HCT116 (cell line): ENCODE data around the gene LGR6. TPM values are rescaled to one million over a fixed set of nuclear protein-coding genes. Genes with fewer than 3 reads are reported as not detected.

Experiments
- ATAC-seq: fragments of 200-7000 bp; cut with Tn5 transposase; 2 replicates; pipeline ENCODE4 v1.9.1; 2020; ENCODE audit warnings: mild to moderate bottlenecking, moderate library complexity
- BruUV-seq: library from RNA; stranded (reverse); fragments of 400-500 nt; replicated peaks from 2 replicates; lab custom pipeline; 2021; lab: Mats Ljungman, UMichigan
- CTCF ChIA-PET: fragments of 300-600 bp; sonication (Branson Sonifier 250); formaldehyde crosslinking; loops from one replicate; lab custom pipeline; 2021; ENCODE audit warnings: antibody characterized with exemption; lab: Charles Lee
- POLR2A ChIA-PET: fragments of 300-600, 350-600 bp; sonication (Branson Sonifier 250); formaldehyde crosslinking; loops from one replicate; lab custom pipeline; 2021; ENCODE audit warnings: antibody characterized with exemption; lab: Charles Lee
- RAD21 ChIA-PET, 2 experiments: fragments of 300-600 bp; sonication (Branson Sonifier 250); formaldehyde crosslinking; loops; one replicate each; lab custom pipeline; 2023; ENCODE audit warnings: low total read pairs in 2 of 2; ENCODE audit not compliant: uncharacterized antibody in 2 of 2, unreplicated experiment in 2 of 2, low non-redundant PET in 1 of 2; lab: Charles Lee
- DNase-seq: peaks from one replicate; pipeline ENCODE4 v3.0.0-alpha.2; 2010; ENCODE audit warnings: low read depth, low spot score
- H2AFZ ChIP-seq: fragments of 200-600 bp; shearing (Covaris generic), sonication (generic); 2 replicates; pipeline ENCODE4 v1.6.1; 2017; ENCODE audit warnings: low read depth, mixed run types, mixed read lengths, antibody characterized with exemption, low read length; ENCODE audit not compliant: poor library complexity, severe bottlenecking
- H3K27ac ChIP-seq: 2 replicates; pipeline ENCODE4 v1.5.1; 2012; ENCODE audit warnings: low read depth, low read length
- H3K27me3 ChIP-seq: fragments of 200-600 bp; sonication (generic); 2 replicates; pipeline ENCODE4 v1.6.1; 2016; ENCODE audit warnings: mixed run types, low read length, mixed read lengths; ENCODE audit not compliant: insufficient read depth
- H3K36me3 ChIP-seq, 2 experiments: fragments of 200-500 bp in 1 of 2; fragments of 200-600 bp in 1 of 2; sonication (Bioruptor generic) in 1 of 2; sonication (generic) in 1 of 2; 2 replicates each; pipeline versions ENCODE4 v1.5.1 to v1.6.1; 2014 to 2016; ENCODE audit warnings: low read length in 2 of 2, inconsistent platforms in 1 of 2, mixed read lengths in 1 of 2, mixed run types in 1 of 2; ENCODE audit not compliant: insufficient read depth in 2 of 2, control insufficient read depth in 1 of 2
- H3K4me1 ChIP-seq, 2 experiments: fragments of 200-600 bp in 1 of 2; sonication (generic) in 1 of 2; 2 replicates each; pipeline versions ENCODE4 v1.5.1 to v1.6.1; 2012 to 2017; ENCODE audit warnings: low read length in 2 of 2, inconsistent platforms in 1 of 2, mild to moderate bottlenecking in 1 of 2, mixed read lengths in 1 of 2, mixed run types in 1 of 2, moderate library complexity in 1 of 2; ENCODE audit not compliant: insufficient read depth in 2 of 2, control insufficient read depth in 1 of 2
- H3K4me2 ChIP-seq: fragments of 200-600 bp; sonication (generic); 2 replicates; pipeline ENCODE4 v1.6.1; 2017; ENCODE audit warnings: mixed run types, low read length, mixed read lengths
- H3K4me3 ChIP-seq, 2 experiments: fragments of 200-600 bp in 1 of 2; sonication (generic) in 1 of 2; replicated peaks in 1 of 2; 2 replicates each; pipeline ENCODE4 v1.5.1; 2011 to 2016; ENCODE audit warnings: low read length in 2 of 2, control low read depth in 1 of 2, low read depth in 1 of 2, mild to moderate bottlenecking in 1 of 2, mixed read lengths in 1 of 2, mixed run types in 1 of 2
- H3K79me2 ChIP-seq: fragments of 200-600 bp; sonication (generic); 2 replicates; pipeline ENCODE4 v1.6.1; 2017; ENCODE audit warnings: mild to moderate bottlenecking, mixed run types, low read length, moderate library complexity, mixed read lengths; ENCODE audit not compliant: insufficient read depth
- H3K9ac ChIP-seq: fragments of 200-600 bp; sonication (generic); 2 replicates; pipeline ENCODE4 v1.6.1; 2016; ENCODE audit warnings: low read length, mixed read lengths
- H3K9me2 ChIP-seq: fragments of 200-600 bp; sonication (generic), shearing (Covaris generic); 2 replicates; pipeline ENCODE4 v1.6.1; 2017; ENCODE audit warnings: mixed run types, mild to moderate bottlenecking, moderate library complexity; ENCODE audit not compliant: insufficient read depth
- H3K9me3 ChIP-seq, 2 experiments: fragments of 200-500 bp in 1 of 2; fragments of 200-600 bp in 1 of 2; sonication (Bioruptor generic) in 1 of 2; sonication (generic) in 1 of 2; 2 replicates each; pipeline ENCODE4 v1.6.1; 2014 to 2017; ENCODE audit warnings: low read length in 2 of 2, mixed read lengths in 2 of 2, inconsistent platforms in 1 of 2, low read depth in 1 of 2, mild to moderate bottlenecking in 1 of 2, mixed run types in 1 of 2, moderate library complexity in 1 of 2; ENCODE audit not compliant: control insufficient read depth in 1 of 2, insufficient read depth in 1 of 2
- H4K20me1 ChIP-seq: fragments of 200-600 bp; sonication (generic), shearing (Covaris generic); 2 replicates; pipeline ENCODE4 v1.6.1; 2017; ENCODE audit warnings: mixed run types, mild to moderate bottlenecking, moderate library complexity; ENCODE audit not compliant: insufficient read depth
- JUND ChIP-seq: IDR thresholded peaks from 2 replicates; pipeline ENCODE4 v1.6.1; 2012
- MAX ChIP-seq: IDR thresholded peaks from 2 replicates; pipeline ENCODE4 v1.6.1; 2012
- RAD21 ChIP-seq: IDR thresholded peaks from 2 replicates; pipeline ENCODE4 v1.6.1; 2012; ENCODE audit warnings: low read depth, mild to moderate bottlenecking
- SIN3A ChIP-seq: IDR thresholded peaks from 2 replicates; pipeline ENCODE4 v1.6.1; 2012; ENCODE audit warnings: low read depth
- ZFX ChIP-seq: fragments of 450-650 bp; IDR thresholded peaks from 2 replicates; pipeline ENCODE4 v1.6.1; 2017
- ZNF274 ChIP-seq: fragments of 200-500 bp; sonication (Bioruptor generic); IDR thresholded peaks from 2 replicates; pipeline ENCODE4 v1.6.1; 2014; ENCODE audit warnings: mild to moderate bottlenecking, low read depth, low read length, inconsistent platforms
- intact Hi-C: fragments of 100-400 bp; cut with micrococcal nuclease; formaldehyde crosslinking; loops from 2 replicates; pipeline ENCODE4 v1.10.0; 2022
- total RNA-seq: library from RNA; stranded (reverse); gene quantifications from one replicate; pipeline ENCODE4 v1.2.1, GENCODE V29; 2021; ENCODE audit not compliant: unreplicated experiment

LGR6 gene
- total RNA-seq, 1 experiment from 2014 or later, result 0.20 TPM

- Histone ChIP-seq H3K79me2 (no peaks in the 10 kb centered on the region), H3K4me2 (no peak overlapping the region), H3K27ac (no peak overlapping the region), H3K9me2 (no peaks in the 10 kb centered on the region), H3K27me3 (no peaks in the 10 kb centered on the region), H3K4me3 (no peak overlapping the region), H3K36me3 (no peaks in the 10 kb centered on the region), H3K9me3 (no peaks in the 10 kb centered on the region), H2AFZ (no peak overlapping the region), H3K4me1 (peaks cover 20 to 26% of the 10 kb centered on the region in 2 experiments; a peak in 3 of 4 replicates), H4K20me1 (no peaks in the 10 kb centered on the region), H3K9ac (no peak overlapping the region)
- no peak for ATAC-seq
- ChIA-PET POLR2A (no interaction called here), RAD21 (no interaction called here), CTCF (no interaction called here)
- TF ChIP-seq ZFX (no peak), JUND (no peak), ZNF274 (no peak)
- DNase-seq, result no peak
- no TSS peak for BruUV-seq
- intact Hi-C loops, result no loop called here
Measured at GRCh38 chr1:202156590-202156989, 37.0 kb upstream of the LGR6 start.

GRCh38 chr1:202157945-202158344 lies 35.7 kb upstream of the LGR6 start:
- H4K20me1 ChIP-seq, result no peaks in the 10 kb centered on the region
- no peaks in the 10 kb centered on the region for H3K79me2 ChIP-seq
- H3K9me3 ChIP-seq, result no peaks in the 10 kb centered on the region
- intact Hi-C loops, result no loop called here
- H3K4me1 ChIP-seq, result peaks cover 20 to 26% of the 10 kb centered on the region in 2 experiments; a peak in 3 of 4 replicates
- H3K9ac ChIP-seq, result no peak overlapping the region
- no peak for TF ChIP-seq ZFX
- no peak for TF ChIP-seq SIN3A
- TF ChIP-seq MAX, result no peak
- no peak for TF ChIP-seq RAD21
- no peaks in the 10 kb centered on the region for H3K9me2 ChIP-seq
- DNase-seq (no peak), ATAC-seq (no peak)
- no peaks in the 10 kb centered on the region for H3K27me3 ChIP-seq
- BruUV-seq, result no TSS peak
- RAD21 ChIA-PET, result no interaction called here
- no peak overlapping the region for H3K4me3 ChIP-seq
- no peaks in the 10 kb centered on the region for H3K36me3 ChIP-seq
- CTCF ChIA-PET, result no interaction called here
- no peak overlapping the region for H3K4me2 ChIP-seq
- no peak overlapping the region for H2AFZ ChIP-seq
- POLR2A ChIA-PET, result no interaction called here
- no peak overlapping the region for H3K27ac ChIP-seq
